ENCODE data around the gene CRIP1. TPM values are rescaled to one million over a fixed set of nuclear protein-coding genes. Genes with fewer than 3 reads are reported as not detected.

The CRIP1 gene
- total RNA-seq, 1 experiment from 2014 or later = 140 TPM

DNA sequence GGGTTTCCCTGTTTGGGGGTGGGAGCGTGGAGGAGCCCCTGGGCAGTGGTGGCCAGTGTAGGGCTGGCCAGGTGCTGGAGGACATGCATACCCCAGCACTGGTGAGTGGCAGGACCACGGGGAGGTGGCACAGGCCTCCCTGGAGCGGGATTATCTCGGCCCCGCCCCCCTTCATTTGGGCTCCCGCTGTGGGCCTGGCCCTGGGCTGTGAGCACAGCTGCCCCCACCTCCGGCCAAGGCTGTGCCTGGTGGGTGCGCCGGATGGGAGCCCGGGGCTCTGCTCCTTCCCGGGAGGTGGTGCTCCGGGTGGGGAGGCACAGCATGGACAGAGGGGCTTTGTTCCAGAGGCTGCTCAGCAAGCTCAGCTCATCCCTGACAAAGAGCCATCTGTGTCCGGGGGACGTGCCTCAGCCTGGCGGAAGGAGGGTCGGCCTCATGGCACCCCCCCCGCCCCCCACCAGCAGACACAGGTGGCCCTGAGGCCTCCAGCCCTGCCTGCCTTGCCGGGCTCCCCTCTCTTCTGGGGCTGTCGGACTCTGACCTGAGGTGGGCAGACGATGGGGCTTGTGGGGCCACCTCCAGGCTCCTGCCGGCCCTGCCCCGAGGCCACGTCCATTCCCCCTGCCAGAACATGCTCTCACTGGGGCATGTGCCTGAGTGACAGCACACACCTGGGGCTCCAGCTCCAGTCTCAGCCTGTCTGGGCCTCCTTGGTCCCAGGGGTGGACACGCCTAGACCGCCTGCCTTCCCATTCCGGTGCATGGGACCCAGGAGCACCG is 12.8 kb downstream of the CRIP1 start:
- no peak for DNase-seq
- Histone ChIP-seq H2AFZ (ENCODE audit: low read length) (no peak overlapping the region), H3K4me2 (ENCODE audit: low read depth, low read length, poor library complexity, severe bottlenecking) (no peak overlapping the region)

DNA sequence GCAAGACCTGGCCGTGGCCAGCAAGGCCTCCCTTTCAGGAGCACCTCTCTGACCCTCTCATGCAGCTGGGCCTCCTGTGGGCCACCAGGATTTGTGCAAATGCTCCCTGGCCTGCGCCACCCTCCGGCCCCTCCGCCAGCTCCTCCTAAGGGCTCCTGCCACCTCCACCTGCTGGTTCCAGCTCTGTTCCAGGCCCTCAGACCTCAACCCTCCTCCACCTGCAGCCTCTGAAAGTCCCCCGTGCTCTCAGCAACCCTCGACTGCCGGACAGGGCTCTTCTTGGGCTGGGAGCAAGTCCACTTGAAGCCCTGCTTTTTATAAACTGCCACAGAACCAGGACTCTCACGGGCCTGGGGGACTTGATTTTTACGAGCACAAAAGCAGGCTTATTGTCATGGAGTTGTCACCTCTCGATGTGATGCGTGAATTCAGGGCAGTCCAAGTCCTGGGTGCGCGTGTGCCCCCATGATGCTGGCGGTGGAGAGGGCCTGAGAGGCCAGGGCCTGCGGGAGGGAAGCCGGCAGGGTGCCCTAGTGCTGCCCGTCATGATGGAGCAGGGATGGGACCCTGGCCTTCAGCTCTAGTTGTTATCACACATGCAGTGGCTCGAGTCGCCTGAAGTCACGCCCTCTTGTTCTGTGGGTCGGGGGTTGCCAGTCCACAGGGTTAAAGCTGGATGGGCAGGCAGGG is 13.5 kb downstream of the CRIP1 start:
- no peak for DNase-seq
- no peak overlapping the region for H3K4me3 ChIP-seq (ENCODE audit: low read length)
- H2AFZ ChIP-seq (ENCODE audit: low read length) = no peak overlapping the region
- peaks cover 5% of the 10 kb centered on the region; the same call in 1 of the 2 replicates for H4K20me1 ChIP-seq (ENCODE audit: insufficient read depth, low read depth, low read length)
- H3K4me2 ChIP-seq (ENCODE audit: low read depth, low read length, poor library complexity, severe bottlenecking) = no peak overlapping the region
- H3K27ac ChIP-seq (ENCODE audit: low read length) = no peak overlapping the region
- no peaks in the 10 kb centered on the region for H3K4me1 ChIP-seq (ENCODE audit: low read length)
- H3K9me2 ChIP-seq (replicated peaks; ENCODE audit: insufficient read depth, low read length) = no peaks in the 10 kb centered on the region
- H3K27me3 ChIP-seq (ENCODE audit: low read length) = no peaks in the 10 kb centered on the region
- H3K36me3 ChIP-seq (ENCODE audit: insufficient read depth, low read length) = no peaks in the 10 kb centered on the region
- H3K79me2 ChIP-seq (ENCODE audit: low read length) = no peaks in the 10 kb centered on the region
- no peak overlapping the region for H3K9ac ChIP-seq (ENCODE audit: low read length)
- no peaks in the 10 kb centered on the region for H3K9me3 ChIP-seq (ENCODE audit: low read length)

More for the DNA sequence above, 12.8 kb downstream of the CRIP1 start:
- no peaks in the 10 kb centered on the region for H3K4me1 ChIP-seq (ENCODE audit: low read length)
- H3K9me3 ChIP-seq (ENCODE audit: low read length) = no peaks in the 10 kb centered on the region
- no peak overlapping the region for H3K9ac ChIP-seq (ENCODE audit: low read length)
- H3K9me2 ChIP-seq (replicated peaks; ENCODE audit: insufficient read depth, low read length) = no peaks in the 10 kb centered on the region
- H3K27me3 ChIP-seq (ENCODE audit: low read length) = no peaks in the 10 kb centered on the region
- H4K20me1 ChIP-seq (ENCODE audit: insufficient read depth, low read depth, low read length) = peaks cover 6% of the 10 kb centered on the region; the same call in 1 of the 2 replicates
- no peak overlapping the region for H3K4me3 ChIP-seq (ENCODE audit: low read length)
- no peak overlapping the region for H3K27ac ChIP-seq (ENCODE audit: low read length)
- no peaks in the 10 kb centered on the region for H3K79me2 ChIP-seq (ENCODE audit: low read length)
- H3K36me3 ChIP-seq (ENCODE audit: insufficient read depth, low read length) = no peaks in the 10 kb centered on the region

DNA sequence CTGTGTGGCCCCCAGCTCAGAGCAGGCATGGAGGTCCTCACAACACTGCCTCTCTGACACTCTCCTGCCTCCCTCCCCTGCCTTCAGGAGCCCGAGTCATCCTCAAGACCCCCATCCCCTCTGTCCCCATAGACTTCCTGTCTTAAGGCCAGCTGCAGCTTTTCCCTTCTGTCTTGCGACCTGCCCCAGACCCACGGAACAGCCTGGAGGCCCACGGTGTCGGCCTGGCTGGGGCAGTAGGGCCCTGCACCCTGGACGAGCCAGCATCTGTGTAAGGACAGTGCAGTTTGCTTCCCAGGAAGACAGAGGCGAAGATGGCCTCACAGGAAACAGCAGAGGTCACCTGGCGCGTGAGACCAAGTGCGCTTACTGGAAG is 14.0 kb downstream of the CRIP1 start:
- Histone ChIP-seq H3K4me3 (ENCODE audit: low read length) (no peak overlapping the region), H3K9me3 (ENCODE audit: low read length) (no peaks in the 10 kb centered on the region), H2AFZ (ENCODE audit: low read length) (no peak overlapping the region), H3K4me1 (ENCODE audit: low read length) (no peaks in the 10 kb centered on the region), H3K4me2 (ENCODE audit: low read depth, low read length, poor library complexity, severe bottlenecking) (no peak overlapping the region), H3K27ac (ENCODE audit: low read length) (no peak overlapping the region), H3K9ac (ENCODE audit: low read length) (no peak overlapping the region), H3K79me2 (ENCODE audit: low read length) (no peaks in the 10 kb centered on the region), H3K36me3 (ENCODE audit: insufficient read depth, low read length) (no peaks in the 10 kb centered on the region), H4K20me1 (ENCODE audit: insufficient read depth, low read depth, low read length) (peaks cover 5% of the 10 kb centered on the region; the same call in 1 of the 2 replicates), H3K9me2 (replicated peaks; ENCODE audit: insufficient read depth, low read length) (no peaks in the 10 kb centered on the region), H3K27me3 (ENCODE audit: low read length) (no peaks in the 10 kb centered on the region)
- DNase-seq = peak; percentile 40

DNA sequence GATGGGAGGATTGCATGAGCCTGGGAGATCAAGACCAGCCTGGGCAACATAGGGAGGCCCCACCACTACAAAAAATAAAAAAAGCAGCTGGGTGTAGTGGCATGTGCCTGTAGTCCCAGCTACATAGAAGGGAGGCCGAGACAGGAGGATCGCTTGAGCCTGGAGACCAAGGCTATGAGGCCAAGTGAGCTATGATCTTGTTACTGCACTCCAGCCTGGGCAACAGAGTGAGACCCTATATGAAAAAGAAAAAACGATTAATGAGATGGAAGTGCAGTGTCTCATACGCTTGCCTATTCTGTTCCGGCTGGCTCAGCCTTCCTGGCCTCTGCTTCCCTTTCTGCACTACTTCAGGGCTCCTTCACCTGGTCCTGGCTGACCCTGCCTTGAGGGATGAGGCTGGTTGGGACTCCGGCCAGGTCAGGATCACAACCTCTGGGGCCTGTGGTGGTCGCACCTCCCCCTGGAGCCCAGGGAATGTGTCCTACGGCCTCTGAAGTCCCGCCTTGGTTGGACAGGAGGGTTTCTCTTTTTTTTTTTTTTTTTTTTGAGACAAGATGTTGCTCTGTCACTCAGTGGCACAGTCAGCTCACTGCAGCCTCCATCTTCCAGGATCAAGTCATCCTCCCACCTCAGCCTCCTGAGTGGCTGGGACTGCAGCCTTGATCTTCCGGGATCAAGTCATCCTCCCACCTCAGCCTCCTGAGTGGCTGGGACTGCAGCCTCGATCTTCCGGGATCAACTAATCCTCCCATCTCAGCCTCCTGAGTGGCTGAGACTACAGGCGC is 15.0 kb downstream of the CRIP1 start:
- peaks cover 5% of the 10 kb centered on the region; the same call in 1 of the 2 replicates for H4K20me1 ChIP-seq (ENCODE audit: insufficient read depth, low read depth, low read length)
- no peaks in the 10 kb centered on the region for H3K79me2 ChIP-seq (ENCODE audit: low read length)
- no peaks in the 10 kb centered on the region for H3K36me3 ChIP-seq (ENCODE audit: insufficient read depth, low read length)
- H3K9ac ChIP-seq (ENCODE audit: low read length) = no peak overlapping the region
- H3K9me3 ChIP-seq (ENCODE audit: low read length) = no peaks in the 10 kb centered on the region
- no peak overlapping the region for H3K4me2 ChIP-seq (ENCODE audit: low read depth, low read length, poor library complexity, severe bottlenecking)
- H2AFZ ChIP-seq (ENCODE audit: low read length) = no peak overlapping the region
- no peaks in the 10 kb centered on the region for H3K27me3 ChIP-seq (ENCODE audit: low read length)
- no peaks in the 10 kb centered on the region for H3K4me1 ChIP-seq (ENCODE audit: low read length)
- DNase-seq = peak; percentile 39
- H3K4me3 ChIP-seq (ENCODE audit: low read length) = no peak overlapping the region
- H3K27ac ChIP-seq (ENCODE audit: low read length) = no peak overlapping the region
- H3K9me2 ChIP-seq (replicated peaks; ENCODE audit: insufficient read depth, low read length) = no peaks in the 10 kb centered on the region

DNA sequence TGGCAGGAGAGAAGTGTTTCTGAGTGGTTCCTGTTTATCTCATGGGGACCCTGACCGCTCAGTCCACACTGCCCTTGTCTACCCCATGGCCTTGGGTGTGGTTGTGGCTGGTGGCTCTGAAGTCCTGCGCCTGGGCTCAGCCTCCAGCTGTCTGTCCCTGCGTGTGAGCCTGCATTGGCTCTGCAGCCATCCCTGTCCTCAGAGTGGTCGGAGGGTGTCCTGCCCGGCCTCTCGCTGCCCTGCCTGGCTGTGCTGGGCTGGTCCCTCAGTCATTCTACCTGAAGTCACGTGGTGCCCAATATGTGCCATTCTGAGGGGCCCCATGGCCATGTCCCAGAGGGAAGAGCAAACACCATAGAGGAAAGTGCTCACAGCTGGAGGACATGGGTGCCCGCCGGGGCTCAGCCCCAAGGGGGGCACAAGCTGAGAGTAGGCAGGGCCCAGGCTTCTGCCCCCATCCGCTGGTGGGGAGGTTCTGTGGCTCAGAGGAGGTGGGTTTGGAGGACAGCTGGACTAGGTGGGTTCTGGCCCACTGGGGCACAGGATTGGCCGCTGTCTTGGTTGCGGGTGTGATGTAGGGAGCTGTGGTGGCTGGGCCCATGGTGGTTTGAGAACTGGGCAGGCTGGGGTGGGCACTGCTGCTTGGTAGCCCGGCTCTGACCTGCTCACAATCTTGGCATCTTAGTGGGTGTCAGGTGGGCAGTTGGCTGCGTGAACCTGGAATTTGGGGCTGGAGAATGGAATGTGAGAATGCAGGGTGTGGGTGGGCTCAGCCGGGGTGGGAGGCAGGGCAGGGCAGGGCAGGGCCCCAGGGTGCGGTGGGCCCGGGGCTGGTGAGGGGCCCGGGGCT is 16.0 kb downstream of the CRIP1 start:
- Histone ChIP-seq H3K4me2 (ENCODE audit: low read depth, low read length, poor library complexity, severe bottlenecking) (no peak overlapping the region), H3K27me3 (ENCODE audit: low read length) (no peaks in the 10 kb centered on the region), H3K4me3 (ENCODE audit: low read length) (no peak overlapping the region), H3K27ac (ENCODE audit: low read length) (no peak overlapping the region), H3K9me2 (replicated peaks; ENCODE audit: insufficient read depth, low read length) (no peaks in the 10 kb centered on the region), H2AFZ (ENCODE audit: low read length) (no peak overlapping the region), H3K4me1 (ENCODE audit: low read length) (peaks cover 5% of the 10 kb centered on the region), H4K20me1 (ENCODE audit: insufficient read depth, low read depth, low read length) (peaks cover 5% of the 10 kb centered on the region; the same call in 1 of the 2 replicates), H3K9ac (ENCODE audit: low read length) (no peak overlapping the region), H3K36me3 (ENCODE audit: insufficient read depth, low read length) (no peaks in the 10 kb centered on the region), H3K9me3 (ENCODE audit: low read length) (no peaks in the 10 kb centered on the region), H3K79me2 (ENCODE audit: low read length) (no peaks in the 10 kb centered on the region)
- no peak for DNase-seq

DNA sequence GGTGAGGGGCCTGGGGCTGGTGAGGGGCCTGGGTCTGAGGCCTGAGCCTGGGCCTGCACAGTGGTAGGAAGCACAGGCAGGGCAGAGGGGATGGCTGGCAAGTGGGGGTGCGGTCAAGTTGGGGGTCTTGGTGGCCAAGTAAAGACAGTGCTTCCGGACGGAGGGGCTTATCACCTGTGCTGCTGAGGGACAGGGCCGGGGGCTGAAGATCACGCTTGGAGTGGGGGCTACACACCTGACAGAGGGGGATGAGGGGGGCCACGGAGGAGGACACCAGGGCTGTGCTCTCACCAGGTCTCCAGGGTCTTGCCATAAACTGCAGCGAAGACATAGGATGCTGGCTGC is 16.6 kb downstream of the CRIP1 start:
- no peak for DNase-seq
- Histone ChIP-seq H3K9me3 (ENCODE audit: low read length) (no peaks in the 10 kb centered on the region), H3K36me3 (ENCODE audit: insufficient read depth, low read length) (no peaks in the 10 kb centered on the region), H3K27me3 (ENCODE audit: low read length) (no peaks in the 10 kb centered on the region), H3K9me2 (replicated peaks; ENCODE audit: insufficient read depth, low read length) (no peaks in the 10 kb centered on the region), H4K20me1 (ENCODE audit: insufficient read depth, low read depth, low read length) (peaks cover 5% of the 10 kb centered on the region; the same call in 1 of the 2 replicates), H3K79me2 (ENCODE audit: low read length) (no peaks in the 10 kb centered on the region), H3K4me1 (ENCODE audit: low read length) (peaks cover 10% of the 10 kb centered on the region), H3K9ac (ENCODE audit: low read length) (no peak overlapping the region), H3K4me2 (ENCODE audit: low read depth, low read length, poor library complexity, severe bottlenecking) (no peak overlapping the region), H3K4me3 (ENCODE audit: low read length) (no peak overlapping the region), H2AFZ (ENCODE audit: low read length) (no peak overlapping the region), H3K27ac (ENCODE audit: low read length) (no peak overlapping the region)

DNA sequence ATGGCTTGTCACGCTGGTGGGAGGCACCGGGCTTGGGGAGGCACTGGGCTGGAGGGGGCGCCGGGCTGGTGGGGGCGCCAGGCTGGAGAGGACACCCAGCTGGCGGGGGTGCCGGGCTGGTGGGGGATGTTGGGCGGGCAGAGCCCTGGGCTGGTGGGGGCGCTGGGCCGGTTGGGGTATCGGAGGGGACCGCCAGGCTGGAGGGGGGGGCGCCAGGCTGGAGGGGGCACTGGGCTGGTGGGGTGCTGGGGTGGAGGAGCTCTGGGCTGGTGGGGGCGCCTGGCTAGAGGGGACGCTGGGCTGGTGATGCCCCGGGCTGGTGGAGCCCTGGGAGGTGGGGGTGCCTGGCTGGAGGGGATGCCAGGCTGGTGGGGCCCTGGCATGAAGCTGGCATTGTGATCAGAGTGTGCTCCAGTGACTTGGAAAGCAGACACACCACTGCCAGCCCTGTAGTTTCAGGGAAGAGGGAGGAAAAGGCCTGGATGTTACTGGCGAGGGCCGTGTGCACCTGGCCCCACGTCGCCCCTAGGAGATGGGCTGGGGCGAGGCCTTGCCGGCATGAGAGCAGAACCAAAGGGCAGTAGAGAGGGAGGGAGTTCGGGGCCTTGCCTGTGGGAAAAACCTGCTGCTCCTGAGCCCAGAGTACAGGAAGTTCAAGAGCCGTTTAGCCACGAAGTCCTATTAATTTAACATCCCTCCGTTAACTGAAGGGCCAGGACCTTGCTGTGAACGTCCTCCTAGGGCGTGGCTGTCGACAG is 17.4 kb downstream of the CRIP1 start:
- no peaks in the 10 kb centered on the region for H3K9me2 ChIP-seq (replicated peaks; ENCODE audit: insufficient read depth, low read length)
- H3K9ac ChIP-seq (ENCODE audit: low read length) = no peak overlapping the region
- no peak overlapping the region for H3K4me3 ChIP-seq (ENCODE audit: low read length)
- H2AFZ ChIP-seq (ENCODE audit: low read length) = no peak overlapping the region
- no peaks in the 10 kb centered on the region for H3K79me2 ChIP-seq (ENCODE audit: low read length)
- peaks cover 10% of the 10 kb centered on the region for H3K4me1 ChIP-seq (ENCODE audit: low read length)
- no peak for DNase-seq
- peaks cover 5% of the 10 kb centered on the region; the same call in 1 of the 2 replicates for H4K20me1 ChIP-seq (ENCODE audit: insufficient read depth, low read depth, low read length)
- H3K9me3 ChIP-seq (ENCODE audit: low read length) = no peaks in the 10 kb centered on the region
- H3K4me2 ChIP-seq (ENCODE audit: low read depth, low read length, poor library complexity, severe bottlenecking) = no peak overlapping the region
- H3K27me3 ChIP-seq (ENCODE audit: low read length) = no peaks in the 10 kb centered on the region
- H3K36me3 ChIP-seq (ENCODE audit: insufficient read depth, low read length) = no peaks in the 10 kb centered on the region
- H3K27ac ChIP-seq (ENCODE audit: low read length) = no peak overlapping the region

Measured in Karpas-422 (cell line).